ENCODE data around the gene KIF20B. TPM values are rescaled to one million over a fixed set of nuclear protein-coding genes. Genes with fewer than 3 reads are reported as not detected.

The KIF20B gene
- total and polyA plus RNA-seq, 2 of the 13 experiments (the other 11 are each of a cell fraction or from before 2014, with no cell fraction given), result 3.5 to 38.6 TPM

DNA sequence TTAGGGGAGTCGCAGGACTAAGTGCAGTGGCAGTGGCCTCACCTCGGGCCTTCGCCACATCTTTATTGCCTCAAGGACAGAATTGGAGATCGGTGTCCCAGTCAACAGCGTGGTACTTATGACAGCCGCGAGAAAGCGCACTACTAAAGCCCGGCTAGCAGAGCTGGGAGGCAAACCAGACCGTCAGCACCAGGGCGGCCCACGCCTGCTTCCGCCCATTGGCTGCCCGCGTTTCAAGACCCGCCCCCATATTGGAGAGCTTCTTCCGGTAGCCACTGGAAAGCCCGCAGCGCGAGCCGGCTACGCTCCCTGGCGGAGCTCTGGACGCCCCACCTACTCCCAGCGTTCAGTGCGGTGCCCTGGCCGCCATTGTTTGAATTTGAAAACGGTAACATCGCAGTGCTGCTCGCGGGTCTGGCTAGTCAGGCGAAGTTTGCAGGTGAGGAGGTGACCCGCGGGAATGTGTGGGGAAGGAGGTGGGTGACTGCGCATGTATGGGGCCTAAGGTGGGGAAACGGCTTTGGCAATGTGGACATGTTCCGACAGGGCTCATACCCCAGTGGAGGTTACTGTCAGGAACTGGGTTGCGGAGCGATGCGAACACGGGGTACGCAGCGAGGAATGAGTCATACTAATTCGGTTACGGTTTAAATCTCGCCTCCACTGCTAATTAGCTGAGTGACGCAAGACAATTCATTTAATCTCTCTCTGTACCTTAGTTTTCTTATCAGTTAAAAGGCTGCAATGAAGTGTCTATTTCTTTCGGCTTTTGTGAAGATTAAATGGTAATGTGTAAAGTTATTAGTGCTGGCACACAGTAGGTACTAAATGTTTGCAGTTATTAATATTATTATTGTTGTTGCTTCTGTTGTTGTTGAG is at the start of gene KIF20B (continued):
- peak in 1 of 2 experiments; percentile 57; a peak in 1 of 4 replicates for TF ChIP-seq HMGXB4 (CRISPR knock-in tag; IDR thresholded peaks at IDR 0.05; ENCODE audit: borderline replicate concordance in 1 of 2, low read depth in 1 of 2)
- 0 out of 2 replicates have a peak, but pooled peaks have one; percentile 16 for TF ChIP-seq FOXJ3 (CRISPR knock-in tag; IDR thresholded peaks at IDR 0.05; ENCODE audit: borderline replicate concordance)
- TF ChIP-seq ZNF547 (CRISPR knock-in tag; IDR thresholded peaks at IDR 0.05), result peak; percentile 35; the same call in 1 of the 2 replicates
- peak; percentile 77; the same call in 1 of the 2 replicates for TF ChIP-seq ZFP37 (CRISPR knock-in tag; IDR thresholded peaks at IDR 0.05; ENCODE audit: borderline replicate concordance)
- no peak for TF ChIP-seq MBNL3 (CRISPR knock-in tag; conservative IDR thresholded peaks at IDR 0.05)
- no peak for TF ChIP-seq TCF12 (IDR thresholded peaks at IDR 0.05)
- 0 out of 2 replicates have a peak, but pooled peaks have one; percentile 53 for TF ChIP-seq TCF12 (CRISPR knock-in tag; IDR thresholded peaks at IDR 0.05)
- TF ChIP-seq FOXO1 (CRISPR knock-in tag; IDR thresholded peaks at IDR 0.05), result peak; percentile 41; the same call in 1 of the 2 replicates
- no peak for TF ChIP-seq RBM22 (optimal IDR thresholded peaks at IDR 0.05; ENCODE audit: low read length)
- TF ChIP-seq ZFP36 (IDR thresholded peaks at IDR 0.05; ENCODE audit: borderline replicate concordance, low read depth, low read length, partially characterized antibody), result no peak
- TF ChIP-seq SP4 (CRISPR knock-in tag; IDR thresholded peaks at IDR 0.05), result peak; percentile 89; the same call in 1 of the 2 replicates
- TF ChIP-seq ZSCAN21 (CRISPR knock-in tag; IDR thresholded peaks at IDR 0.05; ENCODE audit: borderline replicate concordance), result peak; percentile 91
- TF ChIP-seq ARHGAP35 (CRISPR knock-in tag; IDR thresholded peaks at IDR 0.05; ENCODE audit: borderline replicate concordance), result 0 out of 2 replicates have a peak, but pooled peaks have one; percentile 23
- 0 out of 2 replicates have a peak, but pooled peaks have one; percentile 48 for TF ChIP-seq ZNF773 (CRISPR knock-in tag; IDR thresholded peaks at IDR 0.05; ENCODE audit: borderline replicate concordance)
- peak; percentile 76; the same call in 1 of the 2 replicates for TF ChIP-seq NFKB2 (CRISPR knock-in tag; IDR thresholded peaks at IDR 0.05; ENCODE audit: borderline replicate concordance)
- TF ChIP-seq, protein P1, sequence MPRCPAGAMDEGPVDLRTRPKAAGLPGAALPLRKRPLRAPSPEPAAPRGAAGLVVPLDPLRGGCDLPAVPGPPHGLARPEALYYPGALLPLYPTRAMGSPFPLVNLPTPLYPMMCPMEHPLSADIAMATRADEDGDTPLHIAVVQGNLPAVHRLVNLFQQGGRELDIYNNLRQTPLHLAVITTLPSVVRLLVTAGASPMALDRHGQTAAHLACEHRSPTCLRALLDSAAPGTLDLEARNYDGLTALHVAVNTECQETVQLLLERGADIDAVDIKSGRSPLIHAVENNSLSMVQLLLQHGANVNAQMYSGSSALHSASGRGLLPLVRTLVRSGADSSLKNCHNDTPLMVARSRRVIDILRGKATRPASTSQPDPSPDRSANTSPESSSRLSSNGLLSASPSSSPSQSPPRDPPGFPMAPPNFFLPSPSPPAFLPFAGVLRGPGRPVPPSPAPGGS (CRISPR knock-in tag; IDR thresholded peaks at IDR 0.05), result no peak
- TF ChIP-seq IKZF4 (CRISPR knock-in tag; IDR thresholded peaks at IDR 0.05; ENCODE audit: borderline replicate concordance, low read depth, not compliant biosample characterization), result peak; percentile 33
- TF ChIP-seq UBTF (CRISPR knock-in tag; IDR thresholded peaks at IDR 0.05), result peak; percentile 76
